Neural cell (in vitro differentiated cells): ENCODE results near the gene ADGRG1. TPM values are rescaled to one million over a fixed set of nuclear protein-coding genes. Genes with fewer than 3 reads are reported as not detected.

ENCODE experiments used
- H2AFZ ChIP-seq: fragments of 200-600, 300-800 bp; sonication (generic), shearing (Covaris generic); 2 replicates; pipeline ENCODE4 v1.6.0; 2014; ENCODE audit warnings: low read depth, mild to moderate bottlenecking, antibody characterized with exemption, low read length, moderate library complexity
- H3F3A ChIP-seq: fragments of 200-600 bp; shearing (Covaris generic); 2 replicates; pipeline ENCODE4 v1.6.1; 2016; ENCODE audit warnings: mild to moderate bottlenecking, moderate library complexity, mixed read lengths, antibody characterized with exemption, low read length; ENCODE audit not compliant: insufficient read depth, poor library complexity, severe bottlenecking
- H3K27ac ChIP-seq: fragments of 200-600, 300-800 bp; sonication (generic), shearing (Covaris generic); 2 replicates; pipeline ENCODE4 v1.5.1; 2014; ENCODE audit warnings: mild to moderate bottlenecking, low read length, moderate library complexity
- H3K27me3 ChIP-seq: fragments of 300-800, 200-600 bp; sonication (generic), shearing (Covaris generic); 2 replicates; pipeline ENCODE4 v1.6.0; 2014; ENCODE audit warnings: mild to moderate bottlenecking, low read depth, low read length, moderate library complexity; ENCODE audit not compliant: insufficient read depth
- H3K36me3 ChIP-seq: fragments of 300-800, 200-600 bp; sonication (generic), shearing (Covaris generic); 2 replicates; pipeline ENCODE4 v1.5.1; 2014; ENCODE audit warnings: mild to moderate bottlenecking, antibody characterized with exemption, low read length, moderate library complexity; ENCODE audit not compliant: insufficient read depth
- H3K4me2 ChIP-seq: fragments of 300-800, 200-600 bp; sonication (generic), shearing (Covaris generic); 2 replicates; pipeline ENCODE4 v1.6.0; 2014; ENCODE audit warnings: mild to moderate bottlenecking, low read length
- H3K4me3 ChIP-seq: fragments of 300-800, 200-600 bp; sonication (generic), shearing (Covaris generic); 2 replicates; pipeline ENCODE4 v1.5.1; 2014; ENCODE audit warnings: mild to moderate bottlenecking, low read length, moderate library complexity
- H3K79me2 ChIP-seq: fragments of 200-600 bp; shearing (Covaris generic); replicated peaks from 2 replicates; pipeline ENCODE4 v1.6.0; 2014; ENCODE audit warnings: mild to moderate bottlenecking, low read length, moderate library complexity; ENCODE audit not compliant: insufficient read depth
- H3K9ac ChIP-seq: fragments of 300-800, 200-600 bp; sonication (generic), shearing (Covaris generic); 2 replicates; pipeline ENCODE4 v1.6.1; 2016; ENCODE audit warnings: mild to moderate bottlenecking, low read length, mixed read lengths
- H3K9me2 ChIP-seq: fragments of 200-600 bp; shearing (Covaris generic); 2 replicates; pipeline ENCODE4 v1.6.1; 2016; ENCODE audit warnings: mild to moderate bottlenecking, low read length, mixed read lengths; ENCODE audit not compliant: insufficient read depth
- H3K9me3 ChIP-seq: fragments of 200-600, 300-800 bp; sonication (generic), shearing (Covaris generic); 2 replicates; pipeline ENCODE4 v1.6.1; 2016; ENCODE audit warnings: mild to moderate bottlenecking, mixed run types, low read length, moderate library complexity, mixed read lengths
- H4K20me1 ChIP-seq: fragments of 200-600 bp; shearing (Covaris generic); 2 replicates; pipeline ENCODE4 v1.6.1; 2016; ENCODE audit warnings: mild to moderate bottlenecking, mixed run types; ENCODE audit not compliant: insufficient read depth
- CTCF ChIP-seq: fragments of 450-650 bp; IDR thresholded peaks from 2 replicates; pipeline ENCODE4 v1.5.1; 2014; ENCODE audit warnings: antibody characterized with exemption, mild to moderate bottlenecking, moderate library complexity; ENCODE audit not compliant: poor library complexity, severe bottlenecking
- EP300 ChIP-seq: fragments of 450-650 bp; conservative IDR thresholded peaks from 2 replicates; pipeline ENCODE4 v1.6.1; 2014; ENCODE audit warnings: antibody characterized with exemption, mild to moderate bottlenecking, moderate library complexity; ENCODE audit not compliant: poor library complexity, severe bottlenecking
- EZH2 ChIP-seq: fragments of 200-600, 300-800 bp; shearing (Covaris generic), sonication (generic); IDR thresholded peaks from 2 replicates; pipeline ENCODE4 v1.6.1; 2014; ENCODE audit warnings: antibody characterized with exemption, low read length, borderline replicate concordance, mild to moderate bottlenecking; ENCODE audit not compliant: insufficient read depth, poor library complexity, severe bottlenecking
- MXI1 ChIP-seq: fragments of 450-650 bp; conservative IDR thresholded peaks from 2 replicates; pipeline ENCODE4 v1.6.1; 2014; ENCODE audit warnings: antibody characterized with exemption, mild to moderate bottlenecking; ENCODE audit not compliant: poor library complexity, severe bottlenecking
- POLR2AphosphoS5 ChIP-seq: IDR thresholded peaks from 2 replicates; pipeline ENCODE4 v1.6.1; 2012
- RAD21 ChIP-seq: fragments of 450-650 bp; conservative IDR thresholded peaks from 2 replicates; pipeline ENCODE4 v1.6.1; 2014; ENCODE audit warnings: antibody characterized with exemption, mild to moderate bottlenecking, moderate library complexity
- REST ChIP-seq: IDR thresholded peaks from 2 replicates; pipeline ENCODE4 v1.6.1; 2012; ENCODE audit warnings: borderline replicate concordance
- SMC3 ChIP-seq: fragments of 450-650 bp; conservative IDR thresholded peaks from 2 replicates; pipeline ENCODE4 v1.6.1; 2014; ENCODE audit warnings: antibody characterized with exemption, mild to moderate bottlenecking, moderate library complexity; ENCODE audit not compliant: poor library complexity
- TAF1 ChIP-seq: IDR thresholded peaks from 2 replicates; pipeline ENCODE4 v1.6.1; 2012; ENCODE audit warnings: low read depth
- polyA plus RNA-seq: library from polyadenylated mRNA; depleted of rRNA; stranded (reverse); fragments of >200 nt; gene quantifications from 2 replicates; pipeline ENCODE4 v1.2.3, GENCODE V29; 2014

ADGRG1 gene
- polyA plus RNA-seq, 1 donor from 2014 or later, result 86.8 TPM

DNA sequence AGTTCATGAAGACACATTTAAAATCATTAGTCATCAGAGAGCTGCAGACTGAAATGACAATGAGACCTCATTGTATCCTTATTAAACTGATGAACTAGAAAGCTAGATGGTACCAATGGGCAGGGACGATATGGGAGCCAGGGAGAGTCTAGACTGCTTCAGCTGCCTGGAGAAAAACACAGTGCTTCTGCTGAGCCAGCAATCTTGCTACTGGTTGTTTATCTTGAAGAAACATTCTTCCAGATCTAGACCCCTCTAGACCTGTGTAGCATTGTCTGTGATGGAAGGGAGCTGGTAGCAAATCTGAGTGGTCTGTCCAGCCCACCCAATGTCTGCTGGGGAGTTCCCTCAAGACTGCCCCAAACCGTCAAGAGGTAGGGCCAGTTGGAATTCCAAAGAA is 64.2 kb downstream of the ADGRG1 start:
- no peak overlapping the region for H3K4me2 ChIP-seq
- no peaks in the 10 kb centered on the region for H3F3A ChIP-seq
- no peaks in the 10 kb centered on the region for H3K79me2 ChIP-seq
- no peaks in the 10 kb centered on the region for H3K27me3 ChIP-seq
- no peaks in the 10 kb centered on the region for H3K9me3 ChIP-seq
- no peaks in the 10 kb centered on the region for H3K36me3 ChIP-seq
- no peaks in the 10 kb centered on the region for H3K9me2 ChIP-seq
- H3K4me3 ChIP-seq, result no peak overlapping the region
- no peak overlapping the region for H2AFZ ChIP-seq
- no peak overlapping the region for H3K9ac ChIP-seq
- no peaks in the 10 kb centered on the region for H4K20me1 ChIP-seq
- peak overlapping the region; percentile 33 for H3K27ac ChIP-seq
- TF ChIP-seq TAF1 (no peak), EP300 (no peak), CTCF (no peak), POLR2AphosphoS5 (no peak), REST (no peak), RAD21 (no peak), SMC3 (no peak), MXI1 (no peak), EZH2 (no peak)

GRCh38 chr16:57693550-57693949 is 65.1 kb downstream of the ADGRG1 start:
- Histone ChIP-seq H3K4me3 (peak overlapping the region; percentile 19), H3K9me2 (no peaks in the 10 kb centered on the region), H3K9me3 (no peaks in the 10 kb centered on the region), H3K27ac (peak overlapping the region; percentile 33), H3K79me2 (no peaks in the 10 kb centered on the region), H3K9ac (no peak overlapping the region), H3K36me3 (no peaks in the 10 kb centered on the region), H3F3A (no peaks in the 10 kb centered on the region), H3K4me2 (no peak overlapping the region), H4K20me1 (no peaks in the 10 kb centered on the region), H3K27me3 (no peaks in the 10 kb centered on the region), H2AFZ (no peak overlapping the region)
- peak; percentile 91 for TF ChIP-seq POLR2AphosphoS5
- no peak for TF ChIP-seq SMC3

GRCh38 chr16:57694231-57694724 is 65.8 kb downstream of the ADGRG1 start:
- TF ChIP-seq SMC3 (no peak), RAD21 (no peak), POLR2AphosphoS5 (no peak), CTCF (no peak)
- H3K4me3 ChIP-seq, result peak overlapping the region; percentile 59

More at GRCh38 chr16:57694231-57694724, 65.8 kb downstream of the ADGRG1 start:
- Histone ChIP-seq H3K9ac (no peak overlapping the region), H3K27me3 (no peaks in the 10 kb centered on the region), H3K4me2 (no peak overlapping the region), H3K27ac (no peak overlapping the region), H3K36me3 (no peaks in the 10 kb centered on the region), H3K9me2 (no peaks in the 10 kb centered on the region), H3F3A (no peaks in the 10 kb centered on the region), H4K20me1 (no peaks in the 10 kb centered on the region), H3K9me3 (no peaks in the 10 kb centered on the region), H3K79me2 (no peaks in the 10 kb centered on the region), H2AFZ (no peak overlapping the region)
